Mammary epithelial cell (primary cell): ENCODE measurements around the gene POLR1B.
"Not testable (repeated sequence)": the region's sequence is repeated elsewhere in the genome, so short reads cannot be mapped to it uniquely, and the experiment has no call there.

Experiments used
- EZH2 ChIP-seq: IDR thresholded peaks from 2 replicates; pipeline ENCODE4 v1.6.1; 2012; ENCODE audit warnings: low read length, inconsistent platforms, borderline replicate concordance
- TF ChIP-seq, protein P1 (sequence below), 2 donors: IDR thresholded peaks in 1 of 2; conservative IDR thresholded peaks in 1 of 2; 2 replicates each; pipeline ENCODE4 v1.5.1; 2011 to 2012; ENCODE audit warnings: inconsistent platforms in 2 of 2, low read length in 2 of 2, mild to moderate bottlenecking in 2 of 2, control low read depth in 1 of 2, low read depth in 1 of 2; ENCODE audit not compliant: insufficient read depth in 1 of 2; ENCODE audit errors: extremely low read depth in 1 of 2

DNA sequence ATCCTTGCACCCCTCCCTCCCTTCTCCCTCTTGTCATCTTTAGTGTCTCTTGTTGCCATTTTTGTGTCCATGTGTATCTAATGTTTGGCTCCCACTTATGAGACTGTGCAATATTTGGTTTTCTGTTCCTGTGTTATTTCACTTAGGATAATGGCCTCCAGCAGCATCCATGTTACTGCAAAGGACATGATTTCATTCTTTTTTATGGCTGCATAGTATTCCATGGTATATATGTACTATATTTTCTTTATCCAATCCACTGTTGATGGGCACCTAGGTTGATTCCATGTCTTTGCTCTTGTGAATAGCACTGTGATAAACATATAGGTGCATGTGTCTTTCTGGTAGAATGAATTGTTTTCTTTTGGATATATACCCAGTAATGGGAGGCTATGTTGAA, 5.6 kb upstream of the POLR1B start:
- not testable (repeated sequence) for TF ChIP-seq EZH2
- TF ChIP-seq, protein P1, sequence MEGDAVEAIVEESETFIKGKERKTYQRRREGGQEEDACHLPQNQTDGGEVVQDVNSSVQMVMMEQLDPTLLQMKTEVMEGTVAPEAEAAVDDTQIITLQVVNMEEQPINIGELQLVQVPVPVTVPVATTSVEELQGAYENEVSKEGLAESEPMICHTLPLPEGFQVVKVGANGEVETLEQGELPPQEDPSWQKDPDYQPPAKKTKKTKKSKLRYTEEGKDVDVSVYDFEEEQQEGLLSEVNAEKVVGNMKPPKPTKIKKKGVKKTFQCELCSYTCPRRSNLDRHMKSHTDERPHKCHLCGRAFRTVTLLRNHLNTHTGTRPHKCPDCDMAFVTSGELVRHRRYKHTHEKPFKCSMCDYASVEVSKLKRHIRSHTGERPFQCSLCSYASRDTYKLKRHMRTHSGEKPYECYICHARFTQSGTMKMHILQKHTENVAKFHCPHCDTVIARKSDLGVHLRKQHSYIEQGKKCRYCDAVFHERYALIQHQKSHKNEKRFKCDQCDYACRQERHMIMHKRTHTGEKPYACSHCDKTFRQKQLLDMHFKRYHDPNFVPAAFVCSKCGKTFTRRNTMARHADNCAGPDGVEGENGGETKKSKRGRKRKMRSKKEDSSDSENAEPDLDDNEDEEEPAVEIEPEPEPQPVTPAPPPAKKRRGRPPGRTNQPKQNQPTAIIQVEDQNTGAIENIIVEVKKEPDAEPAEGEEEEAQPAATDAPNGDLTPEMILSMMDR (conservative IDR thresholded peaks at IDR 0.05 in 1 of 2, IDR thresholded peaks at IDR 0.05 in 1 of 2; ENCODE audit: extremely low read depth in 1 of 2, insufficient read depth in 1 of 2, low read depth in 1 of 2, low read length in 2 of 2), result not testable (repeated sequence)
